GM21619 (cell line): ENCODE measurements around the gene NME9.
A peak's percentile ranks its signal among the peaks of the same experiment; 100 is the strongest.

Experiments
- ATAC-seq: cut with Tn5 transposase; IDR thresholded peaks from one replicate; pipeline ENCODE4 v1.9.1; 2021; ENCODE audit not compliant: unreplicated experiment

NME9 gene

GRCh38 chr3:138284079-138284478 lies 45.6 kb downstream of the NME9 start:
- no peak for ATAC-seq

- no peak for ATAC-seq
These were observed 46.8 kb downstream of the NME9 start for GRCh38 chr3:138282836-138283235.

- no peak for ATAC-seq
These were observed 48.1 kb downstream of the NME9 start for GRCh38 chr3:138281561-138281960.

- peak; percentile 80 for ATAC-seq
These were observed 58.4 kb downstream of the NME9 start for GRCh38 chr3:138271189-138271794.

GRCh38 chr3:138270245-138270644 lies 59.4 kb downstream of the NME9 start:
- ATAC-seq = no peak

GRCh38 chr3:138267083-138267482 lies 62.6 kb downstream of the NME9 start:
- no peak for ATAC-seq

GRCh38 chr3:138265745-138266144 lies 63.9 kb downstream of the NME9 start:
- no peak for ATAC-seq

- ATAC-seq = no peak
These were observed 66.5 kb downstream of the NME9 start for GRCh38 chr3:138263104-138263503.

GRCh38 chr3:138260611-138261010 lies 69.0 kb downstream of the NME9 start:
- ATAC-seq = no peak

GRCh38 chr3:138259126-138259525 lies 70.5 kb downstream of the NME9 start:
- ATAC-seq = no peak

- no peak for ATAC-seq
These were observed 71.7 kb downstream of the NME9 start for GRCh38 chr3:138257986-138258385.

GRCh38 chr3:138256022-138256421 lies 73.6 kb downstream of the NME9 start:
- ATAC-seq = no peak

- no peak for ATAC-seq
These were observed 75.4 kb downstream of the NME9 start for GRCh38 chr3:138254216-138254615.

GRCh38 chr3:138253609-138254008 lies 76.0 kb downstream of the NME9 start:
- no peak for ATAC-seq
